ENCODE data around the gene RTF2. TPM values are rescaled to one million over a fixed set of nuclear protein-coding genes. Genes with fewer than 3 reads are reported as not detected.

The RTF2 gene
- total RNA-seq, 4 donors from 2014 or later, result 69.1 to 88.8 (median 77.5) TPM

GRCh38 chr20:56429941-56430340 is 38.5 kb upstream of the RTF2 start:
- no peak overlapping the region for H3K27ac ChIP-seq
- ATAC-seq (no peak), DNase-seq (no peak)
- no peaks in the 10 kb centered on the region for H3K27me3 ChIP-seq
- intact Hi-C loops (cut with DNase I; ENCODE audit: low total_unique reads), result no loop called here
- no peaks in the 10 kb centered on the region for H3K9me3 ChIP-seq
- H3K36me3 ChIP-seq, result no peaks in the 10 kb centered on the region
- TF ChIP-seq POLR2A (IDR thresholded peaks at IDR 0.05), result no peak
- TF ChIP-seq, protein P1, sequence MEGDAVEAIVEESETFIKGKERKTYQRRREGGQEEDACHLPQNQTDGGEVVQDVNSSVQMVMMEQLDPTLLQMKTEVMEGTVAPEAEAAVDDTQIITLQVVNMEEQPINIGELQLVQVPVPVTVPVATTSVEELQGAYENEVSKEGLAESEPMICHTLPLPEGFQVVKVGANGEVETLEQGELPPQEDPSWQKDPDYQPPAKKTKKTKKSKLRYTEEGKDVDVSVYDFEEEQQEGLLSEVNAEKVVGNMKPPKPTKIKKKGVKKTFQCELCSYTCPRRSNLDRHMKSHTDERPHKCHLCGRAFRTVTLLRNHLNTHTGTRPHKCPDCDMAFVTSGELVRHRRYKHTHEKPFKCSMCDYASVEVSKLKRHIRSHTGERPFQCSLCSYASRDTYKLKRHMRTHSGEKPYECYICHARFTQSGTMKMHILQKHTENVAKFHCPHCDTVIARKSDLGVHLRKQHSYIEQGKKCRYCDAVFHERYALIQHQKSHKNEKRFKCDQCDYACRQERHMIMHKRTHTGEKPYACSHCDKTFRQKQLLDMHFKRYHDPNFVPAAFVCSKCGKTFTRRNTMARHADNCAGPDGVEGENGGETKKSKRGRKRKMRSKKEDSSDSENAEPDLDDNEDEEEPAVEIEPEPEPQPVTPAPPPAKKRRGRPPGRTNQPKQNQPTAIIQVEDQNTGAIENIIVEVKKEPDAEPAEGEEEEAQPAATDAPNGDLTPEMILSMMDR (IDR thresholded peaks at IDR 0.05 in 4 of 5, conservative IDR thresholded peaks at IDR 0.05 in 1 of 5), result no peak
- in situ Hi-C loops (cut with MboI; ENCODE audit: low sequenced_read_pairs in 4 of 4), result no loop called here
- no peaks in the 10 kb centered on the region for H3K4me1 ChIP-seq
- H3K4me3 ChIP-seq, result no peak overlapping the region

GRCh38 chr20:56430461-56430860 is 38.0 kb upstream of the RTF2 start:
- Histone ChIP-seq H3K4me1 (no peaks in the 10 kb centered on the region), H3K27me3 (no peaks in the 10 kb centered on the region), H3K36me3 (no peaks in the 10 kb centered on the region), H3K27ac (no peak overlapping the region), H3K9me3 (no peaks in the 10 kb centered on the region), H3K4me3 (no peak overlapping the region)
- ATAC-seq (no peak), DNase-seq (no peak)
- TF ChIP-seq POLR2A (IDR thresholded peaks at IDR 0.05), result no peak
- TF ChIP-seq, protein P1 (IDR thresholded peaks at IDR 0.05 in 4 of 5, conservative IDR thresholded peaks at IDR 0.05 in 1 of 5), result no peak
- in situ Hi-C loops (cut with MboI; ENCODE audit: low sequenced_read_pairs in 4 of 4) (no loop called here), intact Hi-C loops (cut with DNase I; ENCODE audit: low total_unique reads) (no loop called here)

- Histone ChIP-seq H3K27ac (no peak overlapping the region), H3K27me3 (no peaks in the 10 kb centered on the region), H3K9me3 (no peaks in the 10 kb centered on the region), H3K36me3 (no peaks in the 10 kb centered on the region), H3K4me1 (no peaks in the 10 kb centered on the region), H3K4me3 (no peak overlapping the region)
- DNase-seq (no peak), ATAC-seq (no peak)
- TF ChIP-seq POLR2A (IDR thresholded peaks at IDR 0.05), result no peak
- in situ Hi-C loops (cut with MboI; ENCODE audit: low sequenced_read_pairs in 4 of 4), result no loop called here
- intact Hi-C loops (cut with DNase I; ENCODE audit: low total_unique reads), result no loop called here
Measured at GRCh38 chr20:56430957-56431356, 37.5 kb upstream of the RTF2 start.

DNA sequence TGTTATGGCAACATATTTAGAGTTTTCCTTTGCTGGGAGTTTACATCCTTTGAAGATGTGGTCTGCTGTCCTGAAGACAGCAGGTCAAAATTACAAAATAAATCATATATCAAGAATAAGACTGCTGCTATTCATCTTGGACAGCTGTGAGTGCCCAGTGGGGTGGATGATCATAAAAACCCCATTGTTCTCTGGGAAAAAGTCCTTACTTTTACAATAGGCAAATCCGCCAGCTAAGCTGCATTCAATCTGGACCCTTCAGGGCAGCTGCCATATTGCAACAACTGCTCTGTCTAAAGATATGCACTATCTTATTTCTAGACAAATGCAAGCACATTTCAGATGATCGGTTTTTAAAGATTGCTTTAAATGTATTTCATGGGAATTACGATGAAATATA is 37.0 kb upstream of the RTF2 start:
- no peak overlapping the region for H3K27ac ChIP-seq
- H3K36me3 ChIP-seq, result no peaks in the 10 kb centered on the region
- ATAC-seq (no peak), DNase-seq (no peak)
- no peaks in the 10 kb centered on the region for H3K9me3 ChIP-seq
- H3K27me3 ChIP-seq, result no peaks in the 10 kb centered on the region
- no peak overlapping the region for H3K4me3 ChIP-seq
- H3K4me1 ChIP-seq, result no peaks in the 10 kb centered on the region
- TF ChIP-seq POLR2A (IDR thresholded peaks at IDR 0.05), result no peak
- TF ChIP-seq, protein P1 (IDR thresholded peaks at IDR 0.05 in 4 of 5, conservative IDR thresholded peaks at IDR 0.05 in 1 of 5), result no peak
- in situ Hi-C loops (cut with MboI; ENCODE audit: low sequenced_read_pairs in 4 of 4), result no loop called here
- intact Hi-C loops (cut with DNase I; ENCODE audit: low total_unique reads), result no loop called here

DNA sequence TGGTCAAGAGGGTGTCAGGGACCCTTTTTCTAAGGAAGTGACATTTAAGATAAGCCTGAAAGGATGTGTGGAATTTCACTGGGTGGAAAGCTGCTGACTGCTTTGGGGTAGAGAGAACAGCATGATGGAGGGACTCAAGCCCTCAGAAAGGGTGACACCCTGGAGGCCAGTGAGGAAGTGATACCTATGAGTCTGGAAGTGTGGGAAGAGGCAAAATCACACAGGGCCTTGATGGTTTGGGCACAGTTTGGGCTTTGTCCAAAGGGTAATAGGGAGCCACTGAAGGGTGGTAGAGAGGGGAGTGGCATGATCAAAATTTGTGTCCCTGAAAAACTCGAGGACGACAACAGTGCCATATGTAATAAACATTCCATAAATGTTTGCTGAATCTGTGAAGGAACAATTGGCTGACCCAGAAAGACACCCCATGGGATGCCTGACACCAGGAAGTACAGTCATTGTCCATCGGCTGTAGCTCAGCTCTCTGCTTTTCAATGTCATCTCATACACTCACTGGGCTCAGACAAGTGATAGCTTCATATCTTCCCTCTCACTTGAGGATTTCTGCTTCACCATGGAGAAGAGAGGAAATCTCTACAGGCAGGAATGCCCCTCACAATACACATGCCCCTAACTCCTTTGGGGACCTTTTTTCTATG is 35.1 kb upstream of the RTF2 start:
- H3K4me1 ChIP-seq, result no peaks in the 10 kb centered on the region
- H3K27me3 ChIP-seq, result no peaks in the 10 kb centered on the region

More for the DNA sequence above, 35.1 kb upstream of the RTF2 start:
- TF ChIP-seq, protein P1 (IDR thresholded peaks at IDR 0.05 in 4 of 5, conservative IDR thresholded peaks at IDR 0.05 in 1 of 5), result no peak
- no peak for TF ChIP-seq POLR2A (IDR thresholded peaks at IDR 0.05)
- intact Hi-C loops (cut with DNase I; ENCODE audit: low total_unique reads), result no loop called here
- Histone ChIP-seq H3K4me3 (no peak overlapping the region), H3K27ac (no peak overlapping the region), H3K36me3 (no peaks in the 10 kb centered on the region), H3K9me3 (no peaks in the 10 kb centered on the region)
- in situ Hi-C loops (cut with MboI; ENCODE audit: low sequenced_read_pairs in 4 of 4), result no loop called here
- no peak for ATAC-seq
- no peak for DNase-seq
